ENCODE results near the gene CNTROB. TPM values are rescaled to one million over a fixed set of nuclear protein-coding genes. Genes with fewer than 3 reads are reported as not detected.

CNTROB gene
- total and polyA plus RNA-seq, 2 donors (not counting 1 experiment from before 2014, with no cell fraction given): 23.1 to 34.8 TPM

DNA sequence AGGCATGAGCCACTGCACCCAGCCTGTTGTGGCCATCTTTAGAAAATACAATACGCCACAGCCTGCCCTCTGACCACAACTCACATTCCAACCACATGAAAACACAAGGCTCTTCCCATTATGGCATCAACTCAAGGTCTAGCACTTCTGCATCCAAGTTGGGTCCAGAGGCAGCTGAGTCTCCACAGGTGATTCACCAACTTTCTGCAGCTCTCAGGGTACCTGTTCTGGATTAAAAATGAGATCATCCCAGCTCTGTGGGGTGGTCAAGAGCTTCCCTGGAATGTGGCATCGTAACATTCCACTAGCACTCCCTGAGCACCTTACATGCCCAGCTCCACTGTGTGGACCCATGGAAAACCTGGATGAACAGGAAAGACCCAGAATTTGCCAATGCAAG lies 60.5 kb downstream of the CNTROB start:
- no peak overlapping the region for H3K4me3 ChIP-seq (ENCODE audit: control extremely low read depth in 1 of 5, extremely low read depth in 1 of 5, insufficient read depth in 1 of 5, low read depth in 2 of 5, low read length in 4 of 5)
- DNase-seq (no peak), ATAC-seq (ENCODE audit: low read depth) (no peak)
- intact Hi-C loops (cut with micrococcal nuclease): no loop called here
- no peaks in the 10 kb centered on the region for H3K36me3 ChIP-seq (replicated peaks in 1 of 2; ENCODE audit: control extremely low read depth in 1 of 2, control insufficient read depth in 1 of 2, extremely low read depth in 1 of 2, insufficient read depth in 2 of 2, low read length in 1 of 2)
- WGBS (ENCODE audit: insufficient coverage): 94% methylated on average over 2 of the region's 2 CpGs
- H3K27me3 ChIP-seq (replicated peaks in 1 of 4; ENCODE audit: control extremely low read depth in 1 of 4, control insufficient read depth in 3 of 4, insufficient read depth in 4 of 4, low read length in 3 of 4): peaks cover 0 to 11% (median 0%) of the 10 kb centered on the region in 4 experiments
- ChIA-PET CTCF (interaction anchor here (1.1 to 1.6 kb wide), 9 partner anchors 9 to 249 kb away, joined by 3 to 6 read pairs (median 5); partner anchors contain the start of gene RNF227), POLR2A (no interaction called here)
- H3K27ac Mint-ChIP-seq: no peak overlapping the region
- H3K9me3 Mint-ChIP-seq (ENCODE audit: insufficient read depth): no peaks in the 10 kb centered on the region
- no peak overlapping the region for H3K27ac ChIP-seq (ENCODE audit: low read length in 2 of 2)
- TF ChIP-seq EZH2 (IDR thresholded peaks at IDR 0.05; ENCODE audit: borderline replicate concordance, insufficient read depth, low read depth, low read length, poor library complexity, severe bottlenecking): no peak
- peaks cover 28% of the 10 kb centered on the region for H3K4me1 Mint-ChIP-seq
- H3K4me1 ChIP-seq (ENCODE audit: control insufficient read depth in 2 of 2, insufficient read depth in 2 of 2, low read length in 2 of 2): peaks cover 12 to 23% of the 10 kb centered on the region in 2 donors
- H3K4me3 Mint-ChIP-seq: no peak overlapping the region
- H3K4me2 ChIP-seq (replicated peaks; ENCODE audit: low read depth, low read length, poor library complexity, severe bottlenecking): no peak overlapping the region
- peaks cover 20% of the 10 kb centered on the region for H3K27me3 Mint-ChIP-seq
- H3K9ac ChIP-seq (ENCODE audit: low read length): no peak overlapping the region
- H2AFZ ChIP-seq (ENCODE audit: insufficient read depth, low read depth, low read length, poor library complexity, severe bottlenecking): no peak overlapping the region
- no peaks in the 10 kb centered on the region for H3K79me2 ChIP-seq (ENCODE audit: control insufficient read depth, insufficient read depth, low read length)
- H4K20me1 ChIP-seq (ENCODE audit: control insufficient read depth, insufficient read depth, low read length, poor library complexity, severe bottlenecking): no peaks in the 10 kb centered on the region
- H3K9me3 ChIP-seq (ENCODE audit: control extremely low read depth in 1 of 3, control insufficient read depth in 2 of 3, insufficient read depth in 1 of 3, low read length in 2 of 3): no peaks in the 10 kb centered on the region

DNA sequence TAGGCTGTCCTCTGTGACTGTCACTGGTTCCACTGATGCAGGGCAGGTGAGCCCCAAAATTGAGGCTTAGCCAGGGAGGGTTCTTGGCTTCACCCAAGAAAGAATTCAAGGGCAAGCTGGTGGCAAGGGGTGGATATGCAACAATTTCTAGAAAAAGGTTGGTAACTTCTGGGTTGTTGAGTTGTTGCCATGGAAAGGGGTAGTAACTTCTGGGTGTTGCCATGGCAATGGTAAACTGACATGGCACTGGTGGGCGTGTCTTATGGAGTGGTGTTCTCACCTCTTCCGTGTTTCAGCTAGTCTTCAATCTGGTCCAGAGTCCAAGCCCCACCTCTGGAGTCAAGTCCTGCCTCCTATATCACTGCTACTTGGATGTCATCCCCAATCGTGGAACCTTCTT lies 60.9 kb downstream of the CNTROB start:
- no peaks in the 10 kb centered on the region for H3K79me2 ChIP-seq (ENCODE audit: control insufficient read depth, insufficient read depth, low read length)
- TF ChIP-seq, protein P1, sequence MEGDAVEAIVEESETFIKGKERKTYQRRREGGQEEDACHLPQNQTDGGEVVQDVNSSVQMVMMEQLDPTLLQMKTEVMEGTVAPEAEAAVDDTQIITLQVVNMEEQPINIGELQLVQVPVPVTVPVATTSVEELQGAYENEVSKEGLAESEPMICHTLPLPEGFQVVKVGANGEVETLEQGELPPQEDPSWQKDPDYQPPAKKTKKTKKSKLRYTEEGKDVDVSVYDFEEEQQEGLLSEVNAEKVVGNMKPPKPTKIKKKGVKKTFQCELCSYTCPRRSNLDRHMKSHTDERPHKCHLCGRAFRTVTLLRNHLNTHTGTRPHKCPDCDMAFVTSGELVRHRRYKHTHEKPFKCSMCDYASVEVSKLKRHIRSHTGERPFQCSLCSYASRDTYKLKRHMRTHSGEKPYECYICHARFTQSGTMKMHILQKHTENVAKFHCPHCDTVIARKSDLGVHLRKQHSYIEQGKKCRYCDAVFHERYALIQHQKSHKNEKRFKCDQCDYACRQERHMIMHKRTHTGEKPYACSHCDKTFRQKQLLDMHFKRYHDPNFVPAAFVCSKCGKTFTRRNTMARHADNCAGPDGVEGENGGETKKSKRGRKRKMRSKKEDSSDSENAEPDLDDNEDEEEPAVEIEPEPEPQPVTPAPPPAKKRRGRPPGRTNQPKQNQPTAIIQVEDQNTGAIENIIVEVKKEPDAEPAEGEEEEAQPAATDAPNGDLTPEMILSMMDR (IDR thresholded peaks at IDR 0.05): no peak
- TF ChIP-seq EZH2 (IDR thresholded peaks at IDR 0.05; ENCODE audit: borderline replicate concordance, insufficient read depth, low read depth, low read length, poor library complexity, severe bottlenecking): no peak
- H3K4me1 ChIP-seq (ENCODE audit: control insufficient read depth in 2 of 2, insufficient read depth in 2 of 2, low read length in 2 of 2): peaks cover 12 to 23% of the 10 kb centered on the region in 2 donors
- WGBS (ENCODE audit: insufficient coverage): 100% methylated on average over 2 of the region's 3 CpGs
- intact Hi-C loops (cut with micrococcal nuclease): no loop called here
- no peak overlapping the region for H2AFZ ChIP-seq (ENCODE audit: insufficient read depth, low read depth, low read length, poor library complexity, severe bottlenecking)
- no peak overlapping the region for H3K4me3 Mint-ChIP-seq
- POLR2A ChIA-PET: no interaction called here
- no peak overlapping the region for H3K27ac Mint-ChIP-seq
- no peaks in the 10 kb centered on the region for H3K9me3 Mint-ChIP-seq (ENCODE audit: insufficient read depth)
- H3K9me3 ChIP-seq (ENCODE audit: control extremely low read depth in 1 of 3, control insufficient read depth in 2 of 3, insufficient read depth in 1 of 3, low read length in 2 of 3): no peaks in the 10 kb centered on the region
- no peaks in the 10 kb centered on the region for H4K20me1 ChIP-seq (ENCODE audit: control insufficient read depth, insufficient read depth, low read length, poor library complexity, severe bottlenecking)
- ATAC-seq (ENCODE audit: low read depth) (no peak), DNase-seq (peak; percentile 37)
- no peak overlapping the region for H3K27ac ChIP-seq (ENCODE audit: low read length in 2 of 2)
- peaks cover 28% of the 10 kb centered on the region for H3K4me1 Mint-ChIP-seq
- no peaks in the 10 kb centered on the region for H3K36me3 ChIP-seq (replicated peaks in 1 of 2; ENCODE audit: control extremely low read depth in 1 of 2, control insufficient read depth in 1 of 2, extremely low read depth in 1 of 2, insufficient read depth in 2 of 2, low read length in 1 of 2)
- no peak overlapping the region for H3K9ac ChIP-seq (ENCODE audit: low read length)
- no peak overlapping the region for H3K4me2 ChIP-seq (replicated peaks; ENCODE audit: low read depth, low read length, poor library complexity, severe bottlenecking)
- peaks cover 18% of the 10 kb centered on the region for H3K27me3 Mint-ChIP-seq
- peaks cover 0 to 15% (median 0%) of the 10 kb centered on the region in 4 experiments for H3K27me3 ChIP-seq (replicated peaks in 1 of 4; ENCODE audit: control extremely low read depth in 1 of 4, control insufficient read depth in 3 of 4, insufficient read depth in 4 of 4, low read length in 3 of 4)
- no peak overlapping the region for H3K4me3 ChIP-seq (ENCODE audit: control extremely low read depth in 1 of 5, extremely low read depth in 1 of 5, insufficient read depth in 1 of 5, low read depth in 2 of 5, low read length in 4 of 5)
- CTCF ChIA-PET: interaction anchor here (1.1 to 1.6 kb wide), 9 partner anchors 9 to 249 kb away, joined by 3 to 6 read pairs (median 5); partner anchors contain the start of gene RNF227
